GM12873 (cell line): ENCODE data around the gene C11orf65.

Experiments
- CTCF ChIP-seq: IDR thresholded peaks from 2 replicates; pipeline ENCODE4 v1.5.1; 2012; ENCODE audit warnings: low read depth, mild to moderate bottlenecking, moderate library complexity, low read length, control low read depth; ENCODE audit not compliant: insufficient read depth; ENCODE audit errors: missing control alignments

The C11orf65 gene

GRCh38 chr11:108368134-108368533, 99.2 kb downstream of the C11orf65 start:
- TF ChIP-seq CTCF, result no peak

GRCh38 chr11:108364159-108364558, 103.2 kb downstream of the C11orf65 start:
- no peak for TF ChIP-seq CTCF

GRCh38 chr11:108351468-108351867, 115.9 kb downstream of the C11orf65 start:
- no peak for TF ChIP-seq CTCF

- TF ChIP-seq CTCF, result no peak
Measured at GRCh38 chr11:108346451-108346850, 120.9 kb downstream of the C11orf65 start.

GRCh38 chr11:108345767-108346166, 121.6 kb downstream of the C11orf65 start:
- no peak for TF ChIP-seq CTCF

GRCh38 chr11:108343714-108344113, 123.6 kb downstream of the C11orf65 start:
- no peak for TF ChIP-seq CTCF

GRCh38 chr11:108341654-108342053, 125.7 kb downstream of the C11orf65 start:
- no peak for TF ChIP-seq CTCF

- TF ChIP-seq CTCF, result no peak
Measured at GRCh38 chr11:108340973-108341372, 126.4 kb downstream of the C11orf65 start.
